ENCODE measurements around the gene FBXO46.

FBXO46 gene

DNA sequence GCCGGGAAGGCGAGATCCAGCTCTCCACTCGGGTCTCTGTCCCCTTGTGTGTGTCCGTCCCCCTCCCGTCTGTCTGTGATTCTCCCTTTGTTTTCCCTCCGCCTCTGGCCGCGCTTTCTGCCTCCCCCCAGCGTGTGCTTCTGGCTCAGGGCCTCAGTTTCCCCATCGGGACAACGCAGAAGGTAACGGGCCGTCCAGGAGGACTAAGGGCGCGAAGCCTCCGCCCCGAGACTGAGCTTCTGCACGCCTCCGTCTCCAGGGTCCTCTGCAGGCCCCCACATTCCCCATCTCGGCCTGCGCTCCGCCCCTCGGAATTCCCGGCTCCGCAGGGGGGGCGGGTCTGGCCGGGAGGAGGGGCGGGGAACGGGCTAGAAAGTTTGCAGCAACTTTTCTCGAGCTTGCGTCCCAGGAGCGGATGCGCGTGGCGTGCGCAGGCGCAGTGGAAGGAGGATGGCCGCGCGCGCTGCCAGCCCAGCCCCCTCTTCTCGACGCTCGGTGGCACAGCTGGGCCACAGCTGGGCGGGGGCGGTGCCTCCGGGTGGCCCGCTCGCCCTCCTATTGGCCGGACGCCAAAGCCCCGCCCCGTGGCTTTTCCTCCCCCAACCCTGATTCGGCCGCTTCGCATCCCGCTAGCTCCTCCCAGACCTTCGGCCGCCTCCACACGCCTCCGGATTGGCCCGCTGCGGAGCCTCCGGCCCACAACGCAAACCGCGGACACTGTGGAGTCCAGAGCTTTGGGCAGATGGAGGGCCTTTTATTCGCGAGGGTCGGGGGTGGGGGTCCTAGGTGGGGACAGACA lies 38.5 kb upstream of the FBXO46 start, which contains the start of gene SIX5:
SIX5 (minus strand) TSS at position 269 of the 799 bp plus-strand sequence. CDS start 408 bp downstream, outside the sequence.
- H3K4me1 Mint-ChIP-seq (ENCODE audit: low read depth) = peaks cover 46% of the 10 kb centered on the region
- H3K27ac Mint-ChIP-seq = peak within 1 kb of the TSS; percentile 88
- H3K9me3 Mint-ChIP-seq = no peaks in the 10 kb centered on the region
- H3K36me3 Mint-ChIP-seq (ENCODE audit: low read depth) = peaks cover 42% of the 10 kb centered on the region
- peak within 1 kb of the TSS; percentile 90 for H3K4me3 Mint-ChIP-seq
- intact Hi-C loops (cut with micrococcal nuclease) = no loop called here
- peaks cover 90% of the 10 kb centered on the region for H3K27me3 Mint-ChIP-seq

DNA sequence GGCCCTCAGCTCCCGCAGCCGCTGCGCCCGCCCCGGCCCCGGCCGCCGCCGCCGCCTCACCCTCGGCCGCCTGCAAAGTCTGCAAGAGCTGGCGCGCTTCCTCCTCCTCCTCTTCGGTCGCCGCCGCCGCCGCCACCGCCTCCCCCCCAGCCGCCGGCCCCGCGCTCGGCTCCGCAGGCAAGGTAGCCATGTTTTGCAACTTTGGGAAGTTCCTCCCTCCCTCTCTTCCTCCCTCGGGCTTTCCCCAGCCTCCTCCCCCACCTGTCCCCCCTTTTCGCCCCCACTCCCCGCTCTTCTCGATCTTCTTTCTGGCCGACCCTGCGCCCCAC lies 37.9 kb upstream of the FBXO46 start:
- Mint-ChIP-seq H3K27me3 (peaks cover 90% of the 10 kb centered on the region), H3K9me3 (no peaks in the 10 kb centered on the region), H3K27ac (peak overlapping the region; percentile 88), H3K4me3 (peak overlapping the region; percentile 90), H3K36me3 (ENCODE audit: low read depth) (peaks cover 42% of the 10 kb centered on the region), H3K4me1 (ENCODE audit: low read depth) (peaks cover 46% of the 10 kb centered on the region)
- intact Hi-C loops (cut with micrococcal nuclease) = no loop called here

DNA sequence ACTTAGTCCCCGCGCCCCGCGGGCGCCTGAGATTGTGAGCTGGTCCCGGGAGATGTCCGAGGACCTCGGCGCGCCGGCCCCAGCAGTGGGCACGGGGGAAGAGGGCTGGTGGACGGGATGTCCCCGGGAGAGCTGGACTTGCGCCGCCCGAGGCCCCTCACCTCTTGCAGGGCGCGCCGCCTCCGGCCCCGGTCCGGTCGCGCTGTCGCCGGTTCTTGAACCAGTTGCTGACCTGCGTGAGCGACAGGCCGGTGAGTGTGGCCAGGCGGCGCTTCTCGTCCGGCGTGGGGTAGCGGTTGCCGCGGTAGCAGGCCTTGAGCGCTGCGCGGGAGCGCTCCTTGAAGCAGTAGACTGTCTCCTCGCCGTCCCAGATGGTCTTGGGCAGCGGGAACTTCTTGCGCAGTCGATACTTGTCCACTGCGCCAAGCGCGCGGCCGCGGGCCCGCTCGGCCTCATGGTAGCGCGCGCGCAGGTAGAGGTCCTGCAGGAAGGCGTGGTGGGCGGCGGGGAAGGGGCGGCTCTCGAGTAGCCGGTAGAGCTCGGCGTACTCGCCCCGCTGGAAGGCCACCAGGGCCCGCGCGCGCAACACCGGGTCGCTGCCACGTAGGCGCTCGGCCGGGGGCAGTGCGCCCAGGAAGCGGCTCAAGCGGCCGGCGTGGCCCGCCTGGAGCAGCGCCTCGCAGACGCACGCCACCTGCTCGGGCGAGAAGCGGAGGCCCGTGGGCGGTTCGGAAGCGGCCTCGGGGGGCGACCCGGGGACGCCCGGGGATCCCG lies 37.4 kb upstream of the FBXO46 start:
- H3K27me3 Mint-ChIP-seq = peaks cover 90% of the 10 kb centered on the region
- peaks cover 37% of the 10 kb centered on the region for H3K36me3 Mint-ChIP-seq (ENCODE audit: low read depth)
- intact Hi-C loops (cut with micrococcal nuclease) = no loop called here
- peak overlapping the region; percentile 78 for H3K4me3 Mint-ChIP-seq
- peak overlapping the region; percentile 88 for H3K27ac Mint-ChIP-seq
- H3K4me1 Mint-ChIP-seq (ENCODE audit: low read depth) = peaks cover 46% of the 10 kb centered on the region
- no peaks in the 10 kb centered on the region for H3K9me3 Mint-ChIP-seq

DNA sequence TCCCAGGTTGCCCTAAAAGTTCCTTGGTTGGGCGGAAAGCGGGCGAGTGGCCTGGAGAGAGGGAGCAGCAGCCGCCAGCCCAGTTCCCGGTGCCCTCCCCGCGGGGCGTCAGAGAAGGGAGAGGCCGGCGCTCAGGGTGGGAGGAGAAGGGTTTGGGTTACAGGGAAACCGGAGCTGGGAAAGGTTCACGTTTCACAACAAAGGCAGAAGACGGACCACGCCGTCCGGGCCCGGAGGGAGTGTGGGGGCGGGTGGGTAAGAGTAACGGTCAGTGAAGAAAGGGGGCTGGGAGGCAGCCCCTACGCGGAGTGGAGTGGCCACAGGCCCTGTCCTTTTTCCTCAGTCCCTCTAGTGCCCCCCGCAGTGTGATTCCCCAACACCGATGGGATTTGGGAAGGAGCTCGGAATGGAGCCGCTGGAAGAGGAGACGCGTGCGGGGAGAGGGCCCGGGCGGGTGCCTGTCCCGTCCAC lies 36.7 kb upstream of the FBXO46 start:
- intact Hi-C loops (cut with micrococcal nuclease) = no loop called here
- Mint-ChIP-seq H3K4me3 (peak overlapping the region; percentile 78), H3K27me3 (peaks cover 90% of the 10 kb centered on the region), H3K9me3 (no peaks in the 10 kb centered on the region), H3K36me3 (ENCODE audit: low read depth) (peaks cover 31% of the 10 kb centered on the region), H3K4me1 (ENCODE audit: low read depth) (peaks cover 44% of the 10 kb centered on the region), H3K27ac (no peak overlapping the region)

DNA sequence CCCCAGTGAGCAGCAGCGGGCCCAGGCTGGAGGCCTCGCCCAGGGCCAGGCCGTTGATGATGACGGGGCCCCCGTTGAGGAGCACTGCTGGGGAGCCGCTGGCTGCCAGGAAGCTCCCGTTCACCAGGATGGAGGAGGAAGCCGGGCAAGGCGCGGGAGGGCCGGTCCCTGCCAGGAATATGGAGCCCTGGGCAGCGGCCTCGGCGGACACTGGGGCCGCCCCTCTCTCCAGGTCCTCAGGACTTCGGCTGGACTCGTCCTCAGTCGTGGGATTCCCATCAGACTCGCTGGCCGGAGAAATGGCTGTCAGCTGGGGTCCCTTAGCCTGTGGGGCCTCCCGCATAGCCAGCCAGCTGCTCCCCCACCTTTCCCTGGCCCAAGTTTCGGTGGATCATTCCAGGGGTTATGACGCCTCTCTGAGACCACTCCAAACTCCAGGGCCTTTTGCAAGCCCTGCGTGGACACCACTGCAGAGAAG lies 36.2 kb upstream of the FBXO46 start:
- no peak overlapping the region for H3K27ac Mint-ChIP-seq
- H3K4me3 Mint-ChIP-seq = peak overlapping the region; percentile 78
- H3K36me3 Mint-ChIP-seq (ENCODE audit: low read depth) = peaks cover 25% of the 10 kb centered on the region
- peaks cover 39% of the 10 kb centered on the region for H3K4me1 Mint-ChIP-seq (ENCODE audit: low read depth)
- H3K27me3 Mint-ChIP-seq = peaks cover 90% of the 10 kb centered on the region
- H3K9me3 Mint-ChIP-seq = no peaks in the 10 kb centered on the region
- intact Hi-C loops (cut with micrococcal nuclease) = no loop called here

DNA sequence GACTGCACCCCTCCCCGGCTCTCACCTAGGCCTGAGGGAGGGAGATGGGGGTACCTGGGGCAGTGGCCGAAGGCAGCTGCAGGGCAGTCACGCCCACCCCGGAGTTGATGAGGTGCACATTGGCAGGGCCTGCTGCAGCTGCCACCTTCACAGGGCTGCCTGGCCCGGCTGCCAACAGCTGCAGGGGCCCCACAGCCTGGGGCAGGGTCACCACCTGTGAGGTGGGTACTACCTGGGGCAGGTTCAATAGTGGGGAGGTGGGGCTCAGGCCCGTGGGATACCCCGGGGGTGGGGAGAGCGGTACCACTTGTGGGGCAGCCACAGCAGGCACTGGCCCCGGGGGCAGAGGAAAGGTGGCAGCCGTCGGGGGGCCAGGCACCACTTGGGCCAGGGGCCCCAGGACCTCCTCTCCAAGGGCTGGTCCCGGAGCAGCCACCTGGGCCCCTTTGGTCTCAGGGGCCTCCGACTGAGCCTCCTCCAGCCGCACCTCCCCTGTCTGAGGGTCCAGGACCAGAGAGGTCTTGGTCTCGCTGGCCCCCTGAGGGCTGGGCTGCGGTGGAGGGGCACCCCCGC lies 35.7 kb upstream of the FBXO46 start:
- no peaks in the 10 kb centered on the region for H3K9me3 Mint-ChIP-seq
- no peak overlapping the region for H3K27ac Mint-ChIP-seq
- peaks cover 36% of the 10 kb centered on the region for H3K4me1 Mint-ChIP-seq (ENCODE audit: low read depth)
- peaks cover 20% of the 10 kb centered on the region for H3K36me3 Mint-ChIP-seq (ENCODE audit: low read depth)
- H3K27me3 Mint-ChIP-seq = peaks cover 90% of the 10 kb centered on the region
- no peak overlapping the region for H3K4me3 Mint-ChIP-seq
- intact Hi-C loops (cut with micrococcal nuclease) = no loop called here

DNA sequence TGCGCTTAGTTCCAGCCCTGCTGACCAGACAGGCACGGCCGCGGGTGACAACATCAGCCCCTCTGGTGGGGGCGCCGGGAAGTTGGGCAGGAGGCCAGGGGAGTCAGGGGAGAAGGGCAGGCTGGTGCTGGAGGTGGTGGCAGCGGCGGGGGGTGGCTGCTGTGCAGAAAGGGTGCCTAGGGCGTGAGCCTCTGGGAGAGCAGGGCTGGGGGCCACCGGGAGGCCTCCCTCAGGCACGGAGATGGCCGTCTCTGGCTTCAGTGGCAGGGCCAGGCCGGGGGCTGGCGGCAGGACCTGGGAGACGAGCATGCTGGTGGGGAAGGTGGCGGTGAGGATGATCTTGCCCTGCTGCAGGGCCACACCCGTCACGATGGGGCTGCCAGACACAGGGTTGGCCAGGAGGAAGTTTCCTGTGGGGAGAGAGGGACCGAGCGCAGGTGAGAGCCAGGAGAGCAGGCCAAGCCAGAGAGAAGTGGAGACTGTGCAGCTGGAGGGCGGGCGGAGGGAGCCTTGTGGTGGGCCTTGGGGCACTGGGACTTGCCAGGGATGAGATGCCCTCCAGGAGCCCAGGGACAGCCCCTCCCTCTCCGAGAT lies 35.1 kb upstream of the FBXO46 start:
- Mint-ChIP-seq H3K36me3 (ENCODE audit: low read depth) (peaks cover 14% of the 10 kb centered on the region), H3K27ac (no peak overlapping the region), H3K4me1 (ENCODE audit: low read depth) (peaks cover 31% of the 10 kb centered on the region), H3K27me3 (peaks cover 85% of the 10 kb centered on the region), H3K4me3 (no peak overlapping the region), H3K9me3 (no peaks in the 10 kb centered on the region)
- intact Hi-C loops (cut with micrococcal nuclease) = no loop called here

DNA sequence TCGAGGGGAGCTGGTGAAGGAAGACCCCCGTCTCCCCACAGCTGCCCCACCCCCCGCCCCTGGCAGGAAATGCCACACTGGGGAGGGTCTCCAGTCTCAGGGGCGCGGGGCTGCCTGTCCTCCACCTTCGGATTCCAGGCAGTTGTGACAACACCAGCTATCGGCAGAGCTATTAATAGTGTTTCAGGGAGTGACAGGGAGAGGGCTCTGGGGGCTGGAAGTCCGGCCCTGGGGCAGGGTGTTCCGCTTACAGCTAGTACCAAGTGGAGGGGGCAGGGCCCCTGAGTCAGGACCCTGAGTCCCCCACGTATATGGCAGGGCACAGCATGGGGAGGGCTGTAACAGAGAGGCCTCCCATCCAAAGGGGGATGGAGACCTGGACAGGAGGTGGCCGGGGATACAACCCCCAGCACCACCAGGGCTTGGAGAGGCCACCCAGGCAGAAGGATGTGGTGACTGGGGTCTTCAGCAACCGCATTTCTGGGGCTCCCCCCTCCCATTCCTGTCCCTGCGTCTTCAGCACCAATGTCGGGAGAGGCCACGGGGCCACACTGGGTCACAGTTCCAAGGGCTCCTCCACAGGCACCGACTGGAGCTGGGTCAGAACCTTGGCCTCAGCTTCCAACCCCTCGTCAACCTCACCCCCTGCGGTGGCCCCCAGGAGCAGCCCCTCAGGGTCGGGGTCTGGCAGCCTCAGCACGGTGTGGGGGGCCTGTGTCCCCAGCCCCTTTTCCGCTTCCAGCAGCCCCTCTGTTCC lies 34.4 kb upstream of the FBXO46 start:
- Mint-ChIP-seq H3K27ac (no peak overlapping the region), H3K4me1 (ENCODE audit: low read depth) (peaks cover 24% of the 10 kb centered on the region), H3K4me3 (no peak overlapping the region), H3K36me3 (ENCODE audit: low read depth) (peaks cover 8% of the 10 kb centered on the region), H3K9me3 (no peaks in the 10 kb centered on the region), H3K27me3 (peaks cover 85% of the 10 kb centered on the region)
- intact Hi-C loops (cut with micrococcal nuclease) = no loop called here

DNA sequence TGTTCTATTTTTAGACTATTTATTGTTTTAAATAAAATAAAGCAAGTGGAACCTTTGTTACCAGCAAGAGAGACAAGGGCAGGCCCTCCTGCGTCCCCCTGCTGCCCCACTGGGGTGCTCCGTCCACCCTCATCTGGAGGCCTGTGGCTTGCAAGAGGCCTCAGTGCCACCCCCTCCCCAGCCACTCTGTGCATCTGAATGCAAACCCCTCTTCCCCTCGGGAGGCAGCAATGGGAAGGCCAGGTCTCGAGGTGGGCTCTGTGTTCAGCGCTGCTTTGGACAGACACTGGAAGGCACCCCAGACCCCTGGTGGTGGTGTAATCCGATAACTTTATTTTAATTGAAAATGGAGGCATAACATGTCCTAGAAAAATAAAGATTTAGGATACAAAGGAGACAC lies 33.8 kb upstream of the FBXO46 start:
- Mint-ChIP-seq H3K4me1 (ENCODE audit: low read depth) (peaks cover 19% of the 10 kb centered on the region), H3K27me3 (peaks cover 84% of the 10 kb centered on the region), H3K36me3 (ENCODE audit: low read depth) (peaks cover 7% of the 10 kb centered on the region), H3K9me3 (no peaks in the 10 kb centered on the region), H3K4me3 (no peak overlapping the region), H3K27ac (no peak overlapping the region)
- intact Hi-C loops (cut with micrococcal nuclease) = no loop called here

DNA sequence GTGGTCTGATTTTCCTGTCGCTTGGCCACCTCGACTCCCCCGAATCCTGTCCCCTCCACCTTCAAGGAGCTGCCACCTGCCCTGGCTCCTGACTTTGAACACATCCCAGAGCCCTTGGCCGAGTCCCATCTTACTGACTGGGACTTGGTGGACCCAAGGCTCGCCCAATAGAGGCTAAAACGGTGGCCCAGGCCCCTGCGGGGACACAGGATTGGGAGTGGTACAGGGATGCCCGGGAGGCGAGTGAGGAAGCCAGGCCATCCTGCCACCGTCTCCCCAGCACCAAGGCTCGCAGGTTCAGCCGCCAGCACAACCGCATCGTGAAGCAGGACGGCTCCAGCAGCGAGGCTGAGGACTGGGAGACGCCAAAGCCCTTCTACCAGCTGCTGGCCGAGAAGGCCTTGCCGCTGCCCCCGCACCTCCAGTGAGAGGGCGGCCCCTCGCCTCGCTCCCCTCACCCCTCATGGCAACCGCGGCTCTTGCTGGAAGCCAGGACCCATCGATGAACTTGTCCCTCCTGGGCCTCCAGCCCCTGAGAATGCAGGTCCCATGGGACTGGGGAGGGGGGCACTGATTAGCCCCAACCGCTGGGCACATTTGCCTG lies 33.1 kb upstream of the FBXO46 start:
- Mint-ChIP-seq H3K27me3 (peaks cover 86% of the 10 kb centered on the region), H3K4me1 (ENCODE audit: low read depth) (peaks cover 13% of the 10 kb centered on the region), H3K36me3 (ENCODE audit: low read depth) (peaks cover 3% of the 10 kb centered on the region), H3K9me3 (no peaks in the 10 kb centered on the region), H3K27ac (no peak overlapping the region), H3K4me3 (no peak overlapping the region)
- intact Hi-C loops (cut with micrococcal nuclease) = no loop called here

DNA sequence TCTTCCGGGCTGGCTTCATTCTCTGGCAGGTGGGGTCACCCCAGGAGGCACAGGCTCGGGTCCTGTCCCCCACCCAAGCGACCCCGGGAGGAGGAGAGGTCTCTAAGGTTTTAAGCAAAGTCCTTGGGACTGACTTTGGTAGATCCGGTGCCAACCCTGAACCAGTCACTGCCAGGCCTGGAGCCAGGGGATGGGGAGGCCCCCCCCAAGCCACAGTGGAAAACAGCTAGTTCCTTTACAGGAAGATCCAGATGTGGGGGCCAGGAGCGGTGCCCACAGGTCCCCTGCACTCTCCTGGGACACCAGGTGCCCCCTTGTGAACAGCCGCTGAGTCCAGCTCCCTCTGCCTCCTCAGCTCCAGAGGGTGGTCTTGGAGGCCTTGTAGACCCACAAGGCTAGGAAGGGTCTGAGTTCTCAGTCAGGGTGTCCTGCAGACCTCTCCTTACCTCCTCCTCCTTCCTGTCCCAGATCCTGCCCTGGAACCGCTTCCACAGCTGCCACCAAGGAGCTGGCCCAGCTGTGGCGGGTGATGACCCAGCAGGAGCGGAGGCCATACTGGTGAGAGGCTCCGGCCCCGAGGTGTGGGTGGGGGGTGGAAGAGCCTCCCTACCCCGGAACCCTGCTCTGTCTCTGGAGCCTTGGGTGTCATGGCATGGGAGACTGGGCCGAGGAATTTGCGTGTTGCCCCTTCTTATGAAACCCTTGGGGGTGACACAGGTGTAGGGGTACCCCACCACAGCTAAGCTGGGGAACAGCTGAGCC lies 32.4 kb upstream of the FBXO46 start:
- intact Hi-C loops (cut with micrococcal nuclease) = no loop called here

DNA sequence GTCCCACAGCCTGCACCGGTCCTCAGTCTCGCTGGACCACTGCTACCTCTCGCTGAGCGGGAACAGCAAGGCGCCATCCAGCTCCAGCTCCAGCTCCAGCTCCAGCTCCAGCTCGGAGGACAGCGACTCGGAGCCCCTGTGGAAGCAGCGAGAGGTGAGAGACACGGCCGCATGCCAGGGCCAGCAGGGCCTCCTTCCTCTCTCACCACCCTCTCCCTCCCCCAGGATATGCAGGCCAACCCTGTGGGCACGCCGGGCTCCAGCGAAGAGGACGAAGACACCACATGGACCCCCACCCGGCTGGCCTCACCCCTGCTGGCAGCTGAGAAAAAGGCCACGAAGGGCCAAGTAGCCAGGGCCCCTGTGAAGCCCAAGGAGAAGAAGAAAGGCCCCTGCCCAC lies 31.0 kb upstream of the FBXO46 start:
- no peak overlapping the region for H3K27ac Mint-ChIP-seq
- H3K9me3 Mint-ChIP-seq = no peaks in the 10 kb centered on the region
- peaks cover 86% of the 10 kb centered on the region for H3K27me3 Mint-ChIP-seq
- H3K36me3 Mint-ChIP-seq (ENCODE audit: low read depth) = no peaks in the 10 kb centered on the region
- intact Hi-C loops (cut with micrococcal nuclease) = no loop called here
- no peak overlapping the region for H3K4me3 Mint-ChIP-seq
- H3K4me1 Mint-ChIP-seq (ENCODE audit: low read depth) = no peaks in the 10 kb centered on the region

More for the DNA sequence above, 32.4 kb upstream of the FBXO46 start:
- H3K36me3 Mint-ChIP-seq (ENCODE audit: low read depth) = no peaks in the 10 kb centered on the region
- H3K27ac Mint-ChIP-seq = no peak overlapping the region
- no peaks in the 10 kb centered on the region for H3K9me3 Mint-ChIP-seq
- H3K27me3 Mint-ChIP-seq = peaks cover 88% of the 10 kb centered on the region
- H3K4me3 Mint-ChIP-seq = no peak overlapping the region
- peaks cover 10% of the 10 kb centered on the region for H3K4me1 Mint-ChIP-seq (ENCODE audit: low read depth)

Measured in dendritic cell treated with granulocyte-macrophage colony-stimulating factor and Interleukin-4, amounts not matched to agents 40 ng/mL and 50 ng/mL, for 4 days (primary cell).